D721Med (cell line): ENCODE measurements around the gene HECTD4.
"Not testable (repeated sequence)": the region's sequence is repeated elsewhere in the genome, so short reads cannot be mapped to it uniquely, and the experiment has no call there.

Experiments
- DNase-seq: peaks from one replicate; pipeline ENCODE4 v3.0.0; 2011; ENCODE audit warnings: low spot score; ENCODE audit not compliant: insufficient read length
- FAIRE-seq: peaks from 2 replicates; lab custom pipeline; 2011; peaks lifted over from hg19 to GRCh38; lab: Jason Lieb, UNC
- TF ChIP-seq, protein P1 (sequence below): IDR thresholded peaks from 2 replicates; pipeline ENCODE4 v1.5.1; 2012; ENCODE audit warnings: mild to moderate bottlenecking, control low read depth; ENCODE audit not compliant: insufficient read depth; ENCODE audit errors: missing control alignments

The HECTD4 gene

DNA sequence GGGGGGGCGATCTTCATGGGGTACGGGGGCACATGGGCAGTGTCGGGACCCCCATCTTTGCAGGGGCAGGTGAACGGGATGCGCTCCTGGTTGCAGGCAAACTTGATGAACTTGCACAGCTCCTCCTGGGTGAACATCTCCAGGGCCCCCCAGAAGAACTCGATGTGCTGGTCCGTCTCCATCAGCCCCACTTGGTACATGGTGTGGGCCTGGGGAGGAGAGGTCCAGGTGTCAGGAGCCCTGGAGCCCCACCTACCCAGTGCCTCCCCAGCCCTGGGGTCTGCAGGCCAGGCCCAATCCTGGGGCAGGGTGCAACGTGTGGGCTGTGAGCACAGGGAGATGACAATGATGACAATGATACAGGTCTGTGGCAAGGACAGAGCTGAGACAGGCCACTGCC is 219.2 kb downstream of the HECTD4 start:
- DNase-seq: no peak
- TF ChIP-seq, protein P1, sequence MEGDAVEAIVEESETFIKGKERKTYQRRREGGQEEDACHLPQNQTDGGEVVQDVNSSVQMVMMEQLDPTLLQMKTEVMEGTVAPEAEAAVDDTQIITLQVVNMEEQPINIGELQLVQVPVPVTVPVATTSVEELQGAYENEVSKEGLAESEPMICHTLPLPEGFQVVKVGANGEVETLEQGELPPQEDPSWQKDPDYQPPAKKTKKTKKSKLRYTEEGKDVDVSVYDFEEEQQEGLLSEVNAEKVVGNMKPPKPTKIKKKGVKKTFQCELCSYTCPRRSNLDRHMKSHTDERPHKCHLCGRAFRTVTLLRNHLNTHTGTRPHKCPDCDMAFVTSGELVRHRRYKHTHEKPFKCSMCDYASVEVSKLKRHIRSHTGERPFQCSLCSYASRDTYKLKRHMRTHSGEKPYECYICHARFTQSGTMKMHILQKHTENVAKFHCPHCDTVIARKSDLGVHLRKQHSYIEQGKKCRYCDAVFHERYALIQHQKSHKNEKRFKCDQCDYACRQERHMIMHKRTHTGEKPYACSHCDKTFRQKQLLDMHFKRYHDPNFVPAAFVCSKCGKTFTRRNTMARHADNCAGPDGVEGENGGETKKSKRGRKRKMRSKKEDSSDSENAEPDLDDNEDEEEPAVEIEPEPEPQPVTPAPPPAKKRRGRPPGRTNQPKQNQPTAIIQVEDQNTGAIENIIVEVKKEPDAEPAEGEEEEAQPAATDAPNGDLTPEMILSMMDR: no peak
- no peak for FAIRE-seq

DNA sequence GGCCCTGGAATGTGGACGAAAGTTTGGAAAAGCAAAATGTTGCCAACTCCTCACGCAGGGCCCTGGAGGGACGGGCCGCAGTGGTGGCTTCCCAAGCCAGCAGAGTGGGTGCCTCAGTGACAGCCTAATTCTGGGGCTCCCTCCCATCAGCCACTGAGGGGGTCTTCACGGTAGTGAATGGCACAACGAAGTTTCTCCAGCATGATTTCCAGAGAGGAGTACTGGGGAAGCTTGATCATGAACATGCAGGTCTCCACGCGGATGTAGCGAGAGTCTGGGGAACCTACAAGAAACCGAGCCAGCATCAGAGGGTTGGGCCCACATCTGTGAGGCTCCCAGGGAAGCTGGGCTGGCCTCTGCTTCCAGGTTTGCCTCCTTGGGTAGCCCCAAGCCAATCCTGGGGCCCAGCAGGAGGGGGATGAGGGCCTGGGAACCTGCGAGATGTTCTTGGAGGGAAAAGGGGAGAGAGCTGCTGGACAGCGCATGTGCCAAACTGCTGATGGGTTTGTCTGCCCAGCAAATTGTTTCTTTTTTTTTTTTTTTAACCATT is 219.9 kb downstream of the HECTD4 start:
- no peak for FAIRE-seq
- TF ChIP-seq, protein P1: no peak
- DNase-seq: no peak

DNA sequence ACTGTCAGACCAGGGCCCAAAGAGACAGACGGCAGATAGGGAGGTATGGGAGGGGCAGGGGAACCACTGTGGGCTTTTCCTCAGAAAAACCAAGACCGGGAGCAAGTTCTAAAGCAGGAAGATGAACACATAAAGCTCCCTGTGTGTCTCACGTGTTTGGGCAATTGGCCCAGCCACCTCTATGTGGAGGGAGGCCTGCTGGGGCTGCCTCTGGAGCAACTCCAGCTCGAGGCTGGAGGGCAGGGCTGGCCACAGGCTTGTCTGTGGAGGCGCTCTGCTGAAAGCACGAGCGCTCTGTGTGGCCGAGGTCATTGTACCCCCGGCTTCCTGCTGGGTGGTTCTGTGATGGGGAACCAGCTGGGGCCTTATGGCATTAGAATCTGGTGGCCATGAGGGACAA is 220.5 kb downstream of the HECTD4 start:
- TF ChIP-seq, protein P1: no peak
- DNase-seq (no peak), FAIRE-seq (no peak)

DNA sequence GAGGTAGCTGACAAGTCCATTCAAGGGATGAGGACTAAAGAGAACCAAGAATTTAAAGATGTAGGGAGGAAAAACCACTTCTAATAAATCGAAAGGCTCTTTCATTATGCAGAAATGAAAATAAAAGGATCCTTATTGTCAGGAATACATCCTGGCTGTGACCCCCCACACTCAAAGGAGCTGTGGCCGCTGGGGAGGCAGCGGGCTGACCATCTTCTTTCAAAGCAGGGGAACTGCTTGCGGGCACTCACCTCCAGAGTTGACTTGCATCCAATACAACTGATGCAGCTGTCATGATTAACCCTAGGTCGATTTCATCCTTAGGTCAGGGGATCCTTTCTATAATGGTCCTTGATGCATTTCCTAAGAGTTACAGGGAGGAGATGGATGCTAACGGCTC is 221.6 kb downstream of the HECTD4 start:
- TF ChIP-seq, protein P1: no peak
- FAIRE-seq (no peak), DNase-seq (no peak)

DNA sequence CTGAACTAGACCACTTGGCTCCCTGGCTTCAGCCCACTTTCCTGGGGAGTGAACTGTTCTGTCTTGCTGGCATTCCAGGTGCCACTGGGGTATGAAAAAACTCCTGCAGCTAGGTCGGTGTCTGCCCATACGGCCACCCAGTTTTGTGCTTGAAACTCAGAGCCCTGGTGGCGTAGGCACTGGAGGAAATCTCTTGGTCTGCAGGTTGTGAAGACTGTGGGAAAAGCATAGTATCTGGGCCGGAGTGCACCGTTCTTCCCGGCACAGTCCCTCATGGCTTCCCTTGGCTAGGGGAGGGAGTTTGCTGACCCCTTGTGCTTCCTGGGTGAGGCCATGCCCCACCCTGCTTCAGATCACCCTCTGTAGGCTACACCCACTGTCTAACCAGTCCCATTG is 223.1 kb downstream of the HECTD4 start:
- DNase-seq (no peak), FAIRE-seq (no peak)
- TF ChIP-seq, protein P1: no peak

DNA sequence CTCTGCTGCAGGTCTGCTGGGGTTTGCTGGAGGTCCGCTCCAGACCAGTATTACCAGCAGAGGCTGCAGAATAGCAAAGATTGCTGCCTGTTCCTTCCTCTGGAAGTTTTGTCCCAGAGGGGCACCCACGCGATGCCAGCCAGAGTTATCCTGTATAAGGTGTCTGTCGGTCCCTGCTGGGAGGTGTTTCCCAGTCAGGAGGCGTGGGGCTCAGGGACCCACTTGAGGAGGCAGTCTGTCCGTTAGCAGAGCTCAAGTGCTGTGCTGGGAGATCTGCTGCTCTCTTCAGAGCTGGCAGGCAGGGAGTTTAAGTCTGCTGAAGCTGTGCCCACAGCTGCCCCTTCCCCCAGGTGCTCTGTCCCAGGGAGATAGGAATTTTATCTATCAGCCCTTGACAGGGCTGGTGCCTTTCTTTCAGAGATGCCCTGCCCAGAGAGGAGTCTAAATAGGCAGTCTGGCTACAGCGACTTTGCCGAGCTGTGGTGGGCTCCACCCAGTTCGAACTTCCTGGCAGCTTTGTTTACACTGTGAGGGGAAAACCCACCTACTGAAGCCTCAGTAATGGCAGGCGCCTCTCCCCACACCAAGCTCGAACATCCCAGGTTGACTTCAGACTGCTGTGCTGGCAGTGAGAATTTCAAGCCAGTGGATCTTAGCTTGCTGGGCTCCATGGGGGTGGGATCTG is 223.6 kb downstream of the HECTD4 start:
- not testable (repeated sequence) for DNase-seq, FAIRE-seq

DNA sequence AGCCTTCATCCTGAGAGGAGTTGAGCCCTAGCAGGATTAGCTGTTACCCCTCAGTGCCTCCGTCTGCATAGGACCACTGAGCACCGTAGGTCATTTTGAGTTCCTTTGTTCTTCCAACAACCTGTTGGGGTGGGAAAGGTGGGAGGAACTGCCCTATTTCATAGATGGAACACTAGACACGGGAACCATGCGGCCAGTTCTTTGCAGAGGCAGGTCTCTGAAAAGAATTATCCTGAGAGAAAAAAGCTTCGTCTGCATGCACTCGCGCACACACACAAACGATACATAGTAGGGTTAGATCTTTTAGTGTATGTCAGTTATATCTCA is 228.4 kb downstream of the HECTD4 start:
- DNase-seq: no peak
- no peak for FAIRE-seq
- TF ChIP-seq, protein P1: no peak
